Bronchial epithelial cell (primary cell): Measurements from ENCODE around the gene IL26. TPM values are rescaled to one million over a fixed set of nuclear protein-coding genes. Genes with fewer than 3 reads are reported as not detected.

Experiments
- DNase-seq: peaks from one replicate; pipeline ENCODE4 v3.0.0-alpha.2; 2010; ENCODE audit warnings: low read depth
- FAIRE-seq: peaks from 2 replicates; lab custom pipeline; 2011; peaks lifted over from hg19 to GRCh38; lab: Jason Lieb, UNC
- H3K27me3 ChIP-seq: 2 replicates; pipeline ENCODE4 v1.5.1; 2011; ENCODE audit warnings: low read length; ENCODE audit not compliant: control insufficient read depth, insufficient read depth
- H3K36me3 ChIP-seq: 2 replicates; pipeline ENCODE4 v1.5.1; 2011; ENCODE audit warnings: low read length; ENCODE audit not compliant: control insufficient read depth, insufficient read depth
- H3K4me3 ChIP-seq: 2 replicates; pipeline ENCODE4 v1.5.1; 2011; ENCODE audit warnings: mild to moderate bottlenecking, low read depth, low read length, control low read depth
- total RNA-seq: library from RNA; depleted of rRNA; stranded (reverse); fragments of >200 nt; gene quantifications from 2 replicates; pipeline ENCODE4 v1.2.1, GENCODE V29; 2014
- TF ChIP-seq, protein P1 (sequence below): IDR thresholded peaks from 2 replicates; pipeline ENCODE4 v1.5.1; 2011; ENCODE audit warnings: mild to moderate bottlenecking, moderate library complexity, low read length, control low read depth, inconsistent platforms; ENCODE audit not compliant: insufficient read depth, severe bottlenecking

Gene IL26
- total RNA-seq, 1 donor from 2014 or later = not detected

DNA sequence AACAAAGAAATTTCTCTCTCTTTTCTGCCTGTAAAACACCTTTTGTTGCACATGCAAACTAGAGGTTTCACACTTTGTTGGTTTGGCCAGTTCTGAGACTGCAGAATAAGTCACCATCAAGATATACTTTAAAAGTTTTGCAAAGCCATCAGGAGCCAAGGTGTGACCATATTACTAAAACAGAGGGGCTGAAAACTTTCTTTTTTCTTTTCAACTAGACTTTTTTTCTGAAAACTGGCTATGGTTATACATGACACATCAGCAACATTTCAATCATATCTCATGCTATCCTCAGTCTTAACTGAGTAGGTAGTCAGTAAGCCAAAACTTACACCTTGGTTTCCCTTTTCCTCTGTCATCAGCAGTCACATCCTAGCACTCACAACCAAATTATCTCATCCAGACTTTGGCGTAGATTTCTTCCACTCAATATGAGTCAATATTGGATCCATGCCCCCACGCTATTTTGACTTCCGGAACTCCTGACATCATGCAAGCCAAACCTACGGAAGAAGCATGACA lies 62.0 kb downstream of the IL26 start:
- FAIRE-seq = no peak
- Histone ChIP-seq H3K36me3 (no peaks in the 10 kb centered on the region), H3K4me3 (no peak overlapping the region), H3K27me3 (no peaks in the 10 kb centered on the region)
- DNase-seq = no peak
- TF ChIP-seq, protein P1, sequence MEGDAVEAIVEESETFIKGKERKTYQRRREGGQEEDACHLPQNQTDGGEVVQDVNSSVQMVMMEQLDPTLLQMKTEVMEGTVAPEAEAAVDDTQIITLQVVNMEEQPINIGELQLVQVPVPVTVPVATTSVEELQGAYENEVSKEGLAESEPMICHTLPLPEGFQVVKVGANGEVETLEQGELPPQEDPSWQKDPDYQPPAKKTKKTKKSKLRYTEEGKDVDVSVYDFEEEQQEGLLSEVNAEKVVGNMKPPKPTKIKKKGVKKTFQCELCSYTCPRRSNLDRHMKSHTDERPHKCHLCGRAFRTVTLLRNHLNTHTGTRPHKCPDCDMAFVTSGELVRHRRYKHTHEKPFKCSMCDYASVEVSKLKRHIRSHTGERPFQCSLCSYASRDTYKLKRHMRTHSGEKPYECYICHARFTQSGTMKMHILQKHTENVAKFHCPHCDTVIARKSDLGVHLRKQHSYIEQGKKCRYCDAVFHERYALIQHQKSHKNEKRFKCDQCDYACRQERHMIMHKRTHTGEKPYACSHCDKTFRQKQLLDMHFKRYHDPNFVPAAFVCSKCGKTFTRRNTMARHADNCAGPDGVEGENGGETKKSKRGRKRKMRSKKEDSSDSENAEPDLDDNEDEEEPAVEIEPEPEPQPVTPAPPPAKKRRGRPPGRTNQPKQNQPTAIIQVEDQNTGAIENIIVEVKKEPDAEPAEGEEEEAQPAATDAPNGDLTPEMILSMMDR = no peak

DNA sequence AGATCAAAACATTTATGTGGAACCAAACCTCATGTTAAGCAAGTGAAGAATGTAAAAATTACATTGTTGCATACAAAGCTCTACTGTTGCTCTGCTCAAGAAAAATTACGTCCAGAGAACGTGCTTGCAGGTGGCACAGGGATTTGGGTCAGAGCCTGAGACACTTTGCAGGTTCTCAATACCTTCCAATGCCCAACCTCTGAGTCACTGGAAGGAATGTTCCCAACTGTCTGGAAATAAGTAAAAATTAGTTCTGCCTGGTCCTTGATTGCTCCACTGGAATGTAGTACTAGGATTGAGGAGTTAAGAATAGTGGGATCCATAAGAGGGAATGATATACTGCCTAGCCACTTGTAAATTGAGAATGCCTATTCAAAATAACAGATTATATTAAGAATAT lies 63.2 kb downstream of the IL26 start:
- H3K36me3 ChIP-seq = no peaks in the 10 kb centered on the region
- TF ChIP-seq, protein P1 = no peak
- DNase-seq (no peak), FAIRE-seq (no peak)
- H3K27me3 ChIP-seq = no peaks in the 10 kb centered on the region
- no peak overlapping the region for H3K4me3 ChIP-seq

GRCh38 chr12:68159681-68160304 lies 65.8 kb downstream of the IL26 start, which contains the start of gene IFNG:
Gene IFNG (minus strand): TSS chr12:68159740. CDS start chr12:68159615, 125 bp downstream.
- no peaks in the 10 kb centered on the region for H3K36me3 ChIP-seq
- TF ChIP-seq, protein P1 = no peak
- DNase-seq (no peak), FAIRE-seq (no peak)
- H3K4me3 ChIP-seq = no peak within 1 kb of the TSS
- H3K27me3 ChIP-seq = no peaks in the 10 kb centered on the region

DNA sequence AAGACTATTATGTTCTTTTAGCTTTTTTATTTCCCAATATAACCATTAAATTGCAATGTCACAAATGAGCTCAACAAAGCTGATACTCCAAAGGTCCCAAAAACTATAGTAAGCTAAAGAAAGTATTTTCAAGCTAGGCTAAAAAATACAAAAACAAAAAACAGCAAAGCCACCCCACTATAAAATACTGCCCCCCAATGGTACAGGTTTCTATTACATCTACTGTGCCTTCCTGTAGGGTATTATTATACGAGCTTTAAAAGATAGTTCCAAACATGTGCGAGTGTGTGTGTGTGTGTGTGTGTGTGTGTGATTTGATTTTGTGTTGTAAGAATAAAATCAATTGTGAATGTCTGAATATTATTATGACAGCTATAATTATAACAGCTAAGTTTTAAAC lies 67.2 kb downstream of the IL26 start:
- peak; percentile 52 for DNase-seq

GRCh38 chr12:68157380-68157779 lies 68.2 kb downstream of the IL26 start:
- FAIRE-seq (no peak), DNase-seq (peak; percentile 41)
- TF ChIP-seq, protein P1 = no peak

More for the DNA sequence above, 67.2 kb downstream of the IL26 start:
- FAIRE-seq = no peak
- H3K4me3 ChIP-seq = no peak overlapping the region
- H3K27me3 ChIP-seq = no peaks in the 10 kb centered on the region
- no peaks in the 10 kb centered on the region for H3K36me3 ChIP-seq
- TF ChIP-seq, protein P1 = peak; percentile 54

More at GRCh38 chr12:68157380-68157779, 68.2 kb downstream of the IL26 start:
- peaks cover 3% of the 10 kb centered on the region for H3K27me3 ChIP-seq
- no peak overlapping the region for H3K4me3 ChIP-seq
- no peaks in the 10 kb centered on the region for H3K36me3 ChIP-seq
